K562 (cell line): ENCODE measurements around the gene FCER2.

Experiments used
- EHMT2 ChIP-seq: fragments of 450-650 bp; IDR thresholded peaks from 2 replicates; pipeline ENCODE4 v1.6.1; 2018; ENCODE audit warnings: antibody characterized with exemption
- ETS2 ChIP-seq: IDR thresholded peaks from 2 replicates; pipeline ENCODE4 v1.6.1; 2016; ENCODE audit warnings: borderline replicate concordance, missing genetic modification characterization, mild to moderate bottlenecking, moderate library complexity, missing compliant biosample characterization; ENCODE audit not compliant: poor library complexity, severe bottlenecking
- HMG20B ChIP-seq: fragments of 250-450 bp; sonication (Bioruptor Pico); IDR thresholded peaks from 2 replicates; pipeline ENCODE4 v1.5.0; 2021; ENCODE audit warnings: mild to moderate bottlenecking
- JUN ChIP-seq, 2 experiments: sonication (generic) in 1 of 2; formaldehyde crosslinking in 1 of 2; IDR thresholded peaks; 2 replicates each; pipeline versions ENCODE4 v1.6.1 to v1.8.0; 2012 to 2022; ENCODE audit warnings: borderline replicate concordance in 2 of 2, mild to moderate bottlenecking in 2 of 2, improper control_type of control experiment in 1 of 2, low read depth in 1 of 2, low read length in 1 of 2, missing genetic modification reagents in 1 of 2
- SMARCA4 ChIP-seq: fragments of 450-650 bp; IDR thresholded peaks from 2 replicates; pipeline ENCODE4 v1.6.1; 2016
- ZBTB8A ChIP-seq: fragments of 450-650 bp; IDR thresholded peaks from 2 replicates; pipeline ENCODE4 v1.6.1; 2018; ENCODE audit warnings: mild to moderate bottlenecking, moderate library complexity; ENCODE audit not compliant: partially characterized antibody
- ZNF121 ChIP-seq: sonication (generic); formaldehyde crosslinking; conservative IDR thresholded peaks from 2 replicates; pipeline ENCODE4 v1.8.0; 2022; ENCODE audit warnings: missing genetic modification reagents
- TF ChIP-seq, protein P1 (sequence below): sonication (generic); formaldehyde crosslinking; IDR thresholded peaks from 2 replicates; pipeline ENCODE4 v1.8.1; 2023; ENCODE audit warnings: mild to moderate bottlenecking, missing genetic modification reagents
- TF ChIP-seq, protein P2 (sequence below): fragments of 250-450 bp; sonication (Bioruptor Pico); IDR thresholded peaks from 2 replicates; pipeline ENCODE4 v1.8.0; 2021; ENCODE audit warnings: moderate library complexity, mild to moderate bottlenecking, inconsistent platforms

DNA sequence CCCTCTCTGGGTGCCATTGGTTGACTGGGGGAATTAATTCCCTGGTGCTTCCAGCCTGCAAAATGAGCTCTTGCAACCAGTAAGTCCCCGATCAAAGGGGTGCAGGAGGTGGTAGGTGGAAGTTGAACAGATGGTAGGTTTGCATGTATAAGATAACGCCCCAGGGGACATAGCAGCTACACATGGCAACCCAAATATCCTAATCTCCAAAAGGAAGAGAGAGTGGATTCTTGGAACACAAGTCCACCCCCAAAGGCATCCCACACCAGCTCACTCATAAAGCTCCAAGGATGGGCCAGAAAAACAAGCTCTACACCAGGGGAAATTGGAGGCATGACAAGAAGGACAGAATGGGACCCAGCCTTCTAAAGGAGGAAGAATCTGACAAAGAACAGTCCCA, 40.6 kb upstream of the FCER2 start:
- no peak for TF ChIP-seq JUN (IDR thresholded peaks at IDR 0.05; ENCODE audit: borderline replicate concordance, low read depth, low read length)
- no peak for TF ChIP-seq JUN (CRISPR knock-in tag; IDR thresholded peaks at IDR 0.05; ENCODE audit: borderline replicate concordance)
- TF ChIP-seq EHMT2 = no peak
- TF ChIP-seq ZBTB8A = no peak
- TF ChIP-seq, protein P1, sequence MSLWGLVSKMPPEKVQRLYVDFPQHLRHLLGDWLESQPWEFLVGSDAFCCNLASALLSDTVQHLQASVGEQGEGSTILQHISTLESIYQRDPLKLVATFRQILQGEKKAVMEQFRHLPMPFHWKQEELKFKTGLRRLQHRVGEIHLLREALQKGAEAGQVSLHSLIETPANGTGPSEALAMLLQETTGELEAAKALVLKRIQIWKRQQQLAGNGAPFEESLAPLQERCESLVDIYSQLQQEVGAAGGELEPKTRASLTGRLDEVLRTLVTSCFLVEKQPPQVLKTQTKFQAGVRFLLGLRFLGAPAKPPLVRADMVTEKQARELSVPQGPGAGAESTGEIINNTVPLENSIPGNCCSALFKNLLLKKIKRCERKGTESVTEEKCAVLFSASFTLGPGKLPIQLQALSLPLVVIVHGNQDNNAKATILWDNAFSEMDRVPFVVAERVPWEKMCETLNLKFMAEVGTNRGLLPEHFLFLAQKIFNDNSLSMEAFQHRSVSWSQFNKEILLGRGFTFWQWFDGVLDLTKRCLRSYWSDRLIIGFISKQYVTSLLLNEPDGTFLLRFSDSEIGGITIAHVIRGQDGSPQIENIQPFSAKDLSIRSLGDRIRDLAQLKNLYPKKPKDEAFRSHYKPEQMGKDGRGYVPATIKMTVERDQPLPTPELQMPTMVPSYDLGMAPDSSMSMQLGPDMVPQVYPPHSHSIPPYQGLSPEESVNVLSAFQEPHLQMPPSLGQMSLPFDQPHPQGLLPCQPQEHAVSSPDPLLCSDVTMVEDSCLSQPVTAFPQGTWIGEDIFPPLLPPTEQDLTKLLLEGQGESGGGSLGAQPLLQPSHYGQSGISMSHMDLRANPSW (CRISPR knock-in tag) = no peak
- TF ChIP-seq, protein P2, sequence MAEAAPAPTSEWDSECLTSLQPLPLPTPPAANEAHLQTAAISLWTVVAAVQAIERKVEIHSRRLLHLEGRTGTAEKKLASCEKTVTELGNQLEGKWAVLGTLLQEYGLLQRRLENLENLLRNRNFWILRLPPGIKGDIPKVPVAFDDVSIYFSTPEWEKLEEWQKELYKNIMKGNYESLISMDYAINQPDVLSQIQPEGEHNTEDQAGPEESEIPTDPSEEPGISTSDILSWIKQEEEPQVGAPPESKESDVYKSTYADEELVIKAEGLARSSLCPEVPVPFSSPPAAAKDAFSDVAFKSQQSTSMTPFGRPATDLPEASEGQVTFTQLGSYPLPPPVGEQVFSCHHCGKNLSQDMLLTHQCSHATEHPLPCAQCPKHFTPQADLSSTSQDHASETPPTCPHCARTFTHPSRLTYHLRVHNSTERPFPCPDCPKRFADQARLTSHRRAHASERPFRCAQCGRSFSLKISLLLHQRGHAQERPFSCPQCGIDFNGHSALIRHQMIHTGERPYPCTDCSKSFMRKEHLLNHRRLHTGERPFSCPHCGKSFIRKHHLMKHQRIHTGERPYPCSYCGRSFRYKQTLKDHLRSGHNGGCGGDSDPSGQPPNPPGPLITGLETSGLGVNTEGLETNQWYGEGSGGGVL (CRISPR knock-in tag) = no peak
- TF ChIP-seq HMG20B (CRISPR knock-in tag) = no peak
- no peak for TF ChIP-seq ZNF121 (CRISPR knock-in tag)
- TF ChIP-seq ETS2 = no peak
- TF ChIP-seq SMARCA4 = no peak
